Left ventricle myocardium inferior (tissue), 1 donor: ENCODE data around the gene USP54. TPM values are rescaled to one million over a fixed set of nuclear protein-coding genes. Genes with fewer than 3 reads are reported as not detected.

ENCODE experiments used
- DNase-seq: peaks from one replicate; pipeline ENCODE4 v3.0.0-alpha.2; 2020
- H3K27ac ChIP-seq: fragments of 200-600 bp; replicated peaks from 2 replicates; pipeline ENCODE4 v1.8.0; 2021
- H3K27me3 ChIP-seq: fragments of 200-600 bp; 2 replicates; pipeline ENCODE4 v1.8.0; 2021; ENCODE audit warnings: low read depth
- H3K36me3 ChIP-seq: fragments of 200-600 bp; 2 replicates; pipeline ENCODE4 v1.8.0; 2021
- H3K4me1 ChIP-seq: fragments of 200-600 bp; 2 replicates; pipeline ENCODE4 v1.8.0; 2021
- H3K4me3 ChIP-seq: fragments of 200-600 bp; 2 replicates; pipeline ENCODE4 v1.8.0; 2021; ENCODE audit warnings: mild to moderate bottlenecking, moderate library complexity
- H3K9me3 ChIP-seq: fragments of 200-600 bp; replicated peaks from 2 replicates; pipeline ENCODE4 v1.8.0; 2021
- CTCF ChIP-seq: fragments of 200-600 bp; IDR thresholded peaks from 2 replicates; pipeline ENCODE4 v1.8.0; 2021; ENCODE audit warnings: antibody characterized with exemption, mild to moderate bottlenecking, borderline replicate concordance
- intact Hi-C: fragments of 100-400 bp; cut with micrococcal nuclease; formaldehyde crosslinking; loops from one replicate; pipeline ENCODE4 v1.11.0; 2022
- total RNA-seq: library from RNA; stranded (reverse); fragmentation: NEBNext Ultra II Directional; extraction: Animal tissue kit (Norgen Biotek cat#: 25700); gene quantifications from one replicate; pipeline ENCODE4 v1.2.1, GENCODE V29; 2021
- donor health status: DM: no; HTN: yes; CAD: no; lungs with severe emphysema.

The USP54 gene
- total RNA-seq, 1 donor from 2014 or later = 19.6 TPM

GRCh38 chr10:73497623-73498022 is 93.5 kb downstream of the USP54 start:
- no peak overlapping the region for H3K4me3 ChIP-seq
- H3K9me3 ChIP-seq = no peaks in the 10 kb centered on the region
- H3K27me3 ChIP-seq = no peaks in the 10 kb centered on the region
- TF ChIP-seq CTCF = no peak
- H3K4me1 ChIP-seq = peaks cover 42% of the 10 kb centered on the region
- H3K36me3 ChIP-seq = peaks cover 33% of the 10 kb centered on the region
- intact Hi-C loops = no loop called here
- no peak for DNase-seq
- no peak overlapping the region for H3K27ac ChIP-seq

- Histone ChIP-seq H3K9me3 (no peaks in the 10 kb centered on the region), H3K4me1 (peaks cover 55% of the 10 kb centered on the region), H3K36me3 (peaks cover 31% of the 10 kb centered on the region), H3K27ac (peak within 1 kb of the TSS; percentile 99), H3K27me3 (no peaks in the 10 kb centered on the region), H3K4me3 (peak within 1 kb of the TSS; percentile 97)
- DNase-seq = peak; percentile 93
- no peak for TF ChIP-seq CTCF
- intact Hi-C loops = no loop called here
Observed at GRCh38 chr10:73495884-73496674, 95.1 kb downstream of the USP54 start, which contains the start of gene PPP3CB. TSS of gene PPP3CB (minus strand) at chr10:73496024. CDS start at chr10:73495889, 135 bp downstream.

GRCh38 chr10:73495226-73495883 is 95.8 kb downstream of the USP54 start:
- no peaks in the 10 kb centered on the region for H3K9me3 ChIP-seq
- peaks cover 58% of the 10 kb centered on the region for H3K4me1 ChIP-seq

GRCh38 chr10:73494877-73495225 is 96.3 kb downstream of the USP54 start:
- no peak for DNase-seq
- H3K27ac ChIP-seq = peak overlapping the region; percentile 99
- TF ChIP-seq CTCF = no peak
- intact Hi-C loops = no loop called here
- peaks cover 63% of the 10 kb centered on the region for H3K4me1 ChIP-seq
- H3K27me3 ChIP-seq = no peaks in the 10 kb centered on the region
- H3K36me3 ChIP-seq = peaks cover 22% of the 10 kb centered on the region
- H3K9me3 ChIP-seq = no peaks in the 10 kb centered on the region
- peak overlapping the region; percentile 97 for H3K4me3 ChIP-seq

More at GRCh38 chr10:73495226-73495883, 95.8 kb downstream of the USP54 start:
- TF ChIP-seq CTCF = no peak
- Histone ChIP-seq H3K36me3 (peaks cover 27% of the 10 kb centered on the region), H3K27me3 (no peaks in the 10 kb centered on the region), H3K4me3 (peak overlapping the region; percentile 97), H3K27ac (peak overlapping the region; percentile 99)
- intact Hi-C loops = no loop called here
- DNase-seq = peak; percentile 90

GRCh38 chr10:73494213-73494612 is 96.9 kb downstream of the USP54 start:
- Histone ChIP-seq H3K27ac (peak overlapping the region; percentile 99), H3K36me3 (peaks cover 15% of the 10 kb centered on the region), H3K27me3 (no peaks in the 10 kb centered on the region), H3K4me1 (peaks cover 68% of the 10 kb centered on the region), H3K9me3 (no peaks in the 10 kb centered on the region), H3K4me3 (peak overlapping the region; percentile 97)
- DNase-seq = no peak
- no peak for TF ChIP-seq CTCF
- intact Hi-C loops = no loop called here
